ENCODE data around the gene TMEM168.
"Not testable (repeated sequence)": the region's sequence is repeated elsewhere in the genome, so short reads cannot be mapped to it uniquely, and the experiment has no call there.

The TMEM168 gene

GRCh38 chr7:112779667-112780066 lies 10.5 kb downstream of the TMEM168 start:
- DNase-seq (ENCODE audit: low spot score) = no peak

DNA sequence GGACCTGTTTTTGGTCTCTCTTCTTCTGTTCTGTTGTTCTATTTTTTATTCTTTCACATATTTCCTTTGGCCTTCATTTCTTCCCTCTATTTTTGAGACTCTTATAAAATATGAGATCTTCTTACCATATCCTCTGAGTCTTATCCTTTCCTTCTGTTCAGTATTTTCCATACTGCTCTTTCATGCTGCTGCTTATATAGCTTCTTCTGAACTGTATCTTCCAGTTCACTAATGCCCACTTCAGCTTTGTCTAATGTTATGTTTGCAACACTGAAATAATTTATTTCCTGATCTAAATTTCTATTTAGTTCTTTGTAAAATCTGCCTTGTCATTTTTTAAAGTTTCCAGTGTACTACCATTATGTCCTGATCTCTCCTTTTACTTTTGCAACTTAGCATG lies 12.8 kb downstream of the TMEM168 start:
- DNase-seq (ENCODE audit: low spot score) = no peak

DNA sequence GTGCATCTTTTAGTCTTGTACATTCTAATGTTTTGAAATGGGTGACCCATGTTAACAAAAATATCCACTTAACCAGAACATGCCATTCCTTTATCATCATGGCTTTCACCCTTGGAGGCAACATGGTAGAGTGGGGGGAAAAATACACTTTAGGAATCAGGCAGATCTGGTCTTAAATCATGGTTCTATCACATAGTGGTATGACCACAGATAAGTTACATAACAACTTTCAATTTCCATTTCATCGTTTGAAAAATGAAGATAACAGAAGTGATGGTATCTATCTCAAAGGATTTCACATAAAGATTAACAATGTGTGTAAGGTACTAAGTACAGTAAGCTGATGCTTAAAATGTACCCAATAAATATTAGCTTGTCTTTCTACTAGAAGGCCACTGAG lies 19.0 kb downstream of the TMEM168 start:
- no peak for DNase-seq (ENCODE audit: low spot score)

DNA sequence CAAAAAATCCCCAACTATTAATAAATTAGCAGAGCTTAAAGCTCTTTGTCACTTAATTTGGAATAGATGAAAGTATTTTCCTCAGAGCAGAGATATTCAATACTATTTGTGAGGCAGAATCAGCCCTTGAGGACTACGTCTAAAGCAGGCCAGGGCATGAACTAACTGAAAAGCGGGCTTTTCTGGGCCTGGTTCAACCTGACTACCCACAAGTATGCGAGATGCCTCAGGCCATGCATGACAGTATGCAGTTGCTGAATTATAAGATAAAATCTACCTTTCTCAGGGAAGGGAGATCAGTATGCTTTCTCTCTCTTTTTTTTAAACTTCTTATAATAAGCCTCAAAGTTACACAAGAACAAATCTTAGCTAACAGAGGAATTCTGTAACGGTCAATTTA lies 20.1 kb downstream of the TMEM168 start:
- no peak for DNase-seq (ENCODE audit: low spot score)

DNA sequence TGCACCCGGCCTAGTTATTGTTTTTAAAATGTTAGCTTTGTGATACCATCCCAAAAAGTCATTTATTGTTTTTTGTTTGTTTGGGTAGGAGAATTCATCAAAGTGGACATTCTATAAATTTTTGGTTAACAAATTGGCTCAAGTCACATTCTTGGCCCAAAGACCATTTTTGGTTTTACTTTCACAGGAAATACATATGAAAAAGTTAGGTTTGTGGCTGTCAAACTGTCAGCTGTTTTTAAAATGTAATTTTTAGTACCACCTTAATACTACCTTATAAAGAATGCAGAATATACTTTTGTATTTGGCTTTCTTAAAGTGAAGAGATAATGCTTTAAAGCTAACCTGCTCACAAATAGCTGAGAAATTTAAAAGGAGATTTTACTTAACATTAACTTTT lies 25.1 kb downstream of the TMEM168 start:
- no peak for DNase-seq (ENCODE audit: low spot score)

- DNase-seq (ENCODE audit: low spot score) = no peak
Observed at GRCh38 chr7:112763996-112764395, 26.2 kb downstream of the TMEM168 start.

- DNase-seq (ENCODE audit: low spot score) = no peak
Observed at GRCh38 chr7:112763298-112763697, 26.9 kb downstream of the TMEM168 start.

- DNase-seq (ENCODE audit: low spot score) = no peak
Observed at GRCh38 chr7:112759905-112760304, 30.3 kb downstream of the TMEM168 start.

DNA sequence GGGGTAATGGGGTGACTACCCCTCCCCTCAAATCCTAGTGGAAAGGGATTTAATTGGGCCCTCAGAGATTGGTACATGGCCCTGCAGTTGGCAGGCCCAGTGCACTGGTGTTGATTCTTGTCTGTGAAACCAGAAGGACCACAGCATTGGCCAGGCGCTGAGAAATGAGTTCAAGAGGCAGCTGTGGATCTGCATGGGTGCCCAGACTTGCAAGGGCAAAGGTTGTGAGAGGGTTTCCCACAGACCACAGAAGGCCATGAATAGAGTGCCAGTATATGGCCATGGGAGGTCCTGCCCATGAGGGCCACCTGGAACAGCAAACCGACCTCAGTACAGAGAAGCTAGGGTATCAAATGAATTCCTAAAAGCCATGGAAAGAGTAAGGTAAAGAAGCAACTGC lies 32.9 kb downstream of the TMEM168 start:
- DNase-seq (ENCODE audit: low spot score) = no peak

DNA sequence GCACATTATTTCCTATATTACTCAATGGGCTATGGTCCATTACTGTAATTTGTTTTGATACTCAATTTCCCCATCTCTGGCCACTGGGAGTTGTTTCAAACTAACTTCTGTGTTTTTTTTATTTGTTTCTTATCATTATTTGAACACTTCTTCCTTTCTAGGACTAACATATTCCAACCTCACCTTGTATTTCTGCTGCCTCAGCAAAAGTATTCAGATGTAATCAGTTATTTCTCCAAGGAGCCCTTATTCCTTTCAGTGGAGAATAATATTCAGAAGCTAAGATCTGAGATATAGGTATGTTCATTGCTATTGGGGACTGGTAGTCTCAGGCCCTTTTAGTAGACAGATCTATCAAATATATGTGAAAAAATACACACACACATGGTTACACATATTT lies 36.9 kb downstream of the TMEM168 start:
- no peak for DNase-seq (ENCODE audit: low spot score)

- no peak for DNase-seq (ENCODE audit: low spot score)
Observed at GRCh38 chr7:112752576-112752975, 37.6 kb downstream of the TMEM168 start.

- DNase-seq (ENCODE audit: low spot score) = no peak
Observed at GRCh38 chr7:112749775-112750174, 40.4 kb downstream of the TMEM168 start.

- no peak for DNase-seq (ENCODE audit: low spot score)
Observed at GRCh38 chr7:112748381-112748780, 41.8 kb downstream of the TMEM168 start.

- DNase-seq (ENCODE audit: low spot score) = no peak
Observed at GRCh38 chr7:112745635-112746034, 44.6 kb downstream of the TMEM168 start.

GRCh38 chr7:112744818-112745217 lies 45.4 kb downstream of the TMEM168 start:
- no peak for DNase-seq (ENCODE audit: low spot score)

DNA sequence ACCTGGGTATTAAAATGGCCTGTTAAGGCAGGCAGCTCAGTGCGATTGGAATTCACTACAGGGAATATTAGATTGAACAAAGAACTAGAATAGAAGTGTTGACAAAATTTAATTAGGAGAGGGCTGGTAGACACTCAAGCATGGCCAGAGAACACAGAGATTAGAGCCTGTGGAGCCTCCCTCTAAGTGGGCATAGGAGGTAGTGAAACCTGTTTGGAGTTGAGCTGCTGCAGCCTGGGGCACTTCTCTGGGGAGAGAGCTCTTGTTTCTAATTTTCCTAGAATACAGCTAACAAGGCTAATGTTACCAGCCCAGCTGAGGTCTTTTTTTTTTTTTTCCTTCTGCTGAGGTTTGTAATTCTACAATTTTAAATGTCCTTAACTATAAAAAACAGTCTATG lies 46.4 kb downstream of the TMEM168 start:
- DNase-seq (ENCODE audit: low spot score) = no peak

DNA sequence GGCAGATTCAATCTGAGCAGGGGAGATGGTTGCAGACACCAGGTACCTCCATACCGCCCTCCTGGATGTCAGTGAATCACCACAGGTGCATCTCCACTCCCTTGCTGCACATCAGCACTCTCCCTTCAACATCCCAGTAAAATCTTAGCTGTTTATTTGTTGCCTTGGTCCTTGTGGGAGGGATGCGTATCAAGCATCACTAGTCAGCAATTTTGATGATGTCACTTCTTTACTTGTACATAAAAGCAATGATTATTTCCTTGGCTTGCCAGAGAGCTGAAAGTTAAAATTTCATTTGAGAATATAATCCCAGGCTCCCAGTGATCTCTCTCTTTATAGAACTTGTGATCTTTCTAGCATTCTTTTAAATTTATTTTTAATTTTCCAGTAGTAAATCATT lies 49.5 kb downstream of the TMEM168 start:
- no peak for DNase-seq (ENCODE audit: low spot score)

DNA sequence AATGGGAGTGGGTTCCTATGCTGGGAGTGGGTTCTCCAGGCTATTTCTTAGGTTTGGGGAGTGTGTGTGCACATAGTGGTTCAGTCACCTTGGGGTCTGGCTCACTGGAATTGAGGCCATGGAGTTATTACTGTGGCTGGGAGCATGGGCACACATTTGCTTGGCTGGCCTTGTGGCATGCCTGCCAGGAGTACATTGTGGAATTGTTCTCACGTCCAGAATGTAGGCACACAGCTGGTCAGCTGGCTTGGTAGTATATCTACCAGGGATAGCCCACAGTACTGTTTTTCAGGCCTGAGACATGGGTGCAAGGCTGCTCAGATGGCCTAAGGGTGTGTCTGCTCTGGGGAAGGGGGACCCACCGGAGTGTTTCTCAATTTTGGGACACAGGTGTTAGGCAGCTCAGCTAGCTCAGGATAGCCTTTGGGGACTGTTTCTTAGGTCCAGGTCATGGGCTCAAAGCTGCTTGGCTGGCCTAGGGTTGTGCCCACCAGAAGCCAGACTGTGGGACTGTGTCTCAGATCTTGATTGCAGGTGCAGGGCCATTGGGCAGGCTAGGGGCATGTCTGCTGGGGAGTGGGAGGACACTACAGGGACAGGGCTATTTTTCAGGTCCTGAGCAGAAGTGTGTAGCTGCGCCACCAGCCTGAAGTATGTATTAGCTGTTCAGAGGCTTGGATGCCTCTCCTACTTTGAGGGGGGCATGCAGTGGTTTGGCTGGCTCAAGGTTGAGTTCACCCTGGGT lies 50.6 kb downstream of the TMEM168 start:
- no peak for DNase-seq (ENCODE audit: low spot score)

GRCh38 chr7:112735261-112735660 lies 54.9 kb downstream of the TMEM168 start:
- no peak for DNase-seq (ENCODE audit: low spot score)

- not testable (repeated sequence) for DNase-seq (ENCODE audit: low spot score)
Observed at GRCh38 chr7:112731324-112731723, 58.9 kb downstream of the TMEM168 start.

GRCh38 chr7:112726076-112726475 lies 64.1 kb downstream of the TMEM168 start:
- no peak for DNase-seq (ENCODE audit: low spot score)

GRCh38 chr7:112723416-112723815 lies 66.8 kb downstream of the TMEM168 start:
- no peak for DNase-seq (ENCODE audit: low spot score)

GRCh38 chr7:112721366-112721765 lies 68.8 kb downstream of the TMEM168 start:
- no peak for DNase-seq (ENCODE audit: low spot score)

DNA sequence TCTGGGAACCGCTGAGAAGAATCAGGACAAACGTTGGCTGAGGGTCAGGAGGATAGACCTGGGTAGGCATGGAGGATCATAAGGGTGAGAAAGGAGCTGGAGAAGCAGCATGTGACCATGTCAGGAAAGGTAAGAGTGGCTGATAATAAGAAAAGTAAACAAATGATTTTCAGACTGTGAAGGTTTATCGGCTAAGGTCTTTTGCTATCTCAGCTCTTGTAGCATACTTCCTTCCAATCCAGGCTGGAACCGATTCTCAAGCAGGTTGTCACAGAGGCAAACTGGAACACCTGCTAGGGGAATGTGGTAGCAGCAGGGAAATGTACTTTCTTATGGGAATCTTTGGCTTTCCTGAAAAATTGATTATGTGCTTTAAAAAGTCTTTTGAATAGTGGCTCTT lies 74.7 kb downstream of the TMEM168 start:
- DNase-seq (ENCODE audit: low spot score) = no peak
